Astrocyte of the hippocampus (primary cell): Measurements from ENCODE around the gene KCNK10.

ENCODE experiments used
- DNase-seq: peaks from one replicate; pipeline ENCODE4 v3.0.0; 2011; ENCODE audit warnings: low read depth, low spot score

Gene KCNK10

GRCh38 chr14:88228522-88229236 is 94.4 kb downstream of the KCNK10 start:
- DNase-seq: no peak

GRCh38 chr14:88227693-88228092 is 95.4 kb downstream of the KCNK10 start:
- DNase-seq: no peak

- no peak for DNase-seq
Measured at GRCh38 chr14:88225721-88226120, 97.3 kb downstream of the KCNK10 start.

- no peak for DNase-seq
Measured at GRCh38 chr14:88218119-88218915, 104.8 kb downstream of the KCNK10 start.

GRCh38 chr14:88212691-88213090 is 110.4 kb downstream of the KCNK10 start:
- no peak for DNase-seq

- DNase-seq: no peak
Measured at GRCh38 chr14:88210426-88210825, 112.6 kb downstream of the KCNK10 start.

- DNase-seq: no peak
Measured at GRCh38 chr14:88209273-88209672, 113.8 kb downstream of the KCNK10 start.

- no peak for DNase-seq
Measured at GRCh38 chr14:88208858-88209257, 114.2 kb downstream of the KCNK10 start.

GRCh38 chr14:88204221-88204620 is 118.8 kb downstream of the KCNK10 start:
- no peak for DNase-seq

- DNase-seq: no peak
Measured at GRCh38 chr14:88203291-88203690, 119.8 kb downstream of the KCNK10 start.

GRCh38 chr14:88202286-88202685 is 120.8 kb downstream of the KCNK10 start:
- DNase-seq: no peak

- no peak for DNase-seq
Measured at GRCh38 chr14:88201851-88202250, 121.2 kb downstream of the KCNK10 start.

GRCh38 chr14:88199882-88200281 is 123.2 kb downstream of the KCNK10 start:
- no peak for DNase-seq

GRCh38 chr14:88198446-88198845 is 124.6 kb downstream of the KCNK10 start:
- no peak for DNase-seq

- no peak for DNase-seq
Measured at GRCh38 chr14:88196925-88197324, 126.1 kb downstream of the KCNK10 start.

GRCh38 chr14:88196116-88196890 is 126.8 kb downstream of the KCNK10 start:
- DNase-seq: no peak

- DNase-seq: peak; percentile 19
Measured at GRCh38 chr14:88195676-88196075, 127.4 kb downstream of the KCNK10 start.

GRCh38 chr14:88194531-88194930 is 128.5 kb downstream of the KCNK10 start:
- DNase-seq: no peak

- DNase-seq: no peak
Measured at GRCh38 chr14:88191605-88192004, 131.5 kb downstream of the KCNK10 start.

- DNase-seq: peak; percentile 88
Measured at GRCh38 chr14:88189417-88190191, 133.5 kb downstream of the KCNK10 start.

- DNase-seq: no peak
Measured at GRCh38 chr14:88188745-88189416, 134.2 kb downstream of the KCNK10 start.
